ENCODE data around the gene NPIPA5. TPM values are rescaled to one million over a fixed set of nuclear protein-coding genes. Genes with fewer than 3 reads are reported as not detected.
"Not testable (repeated sequence)": the region's sequence is repeated elsewhere in the genome, so short reads cannot be mapped to it uniquely, and the experiment has no call there.

NPIPA5 gene
- total RNA-seq, 2 donors from 2014 or later = 6.5 to 13.2 TPM

- Histone ChIP-seq H3K9me3 (no peaks in the 10 kb centered on the region), H3K36me3 (replicated peaks in 1 of 2; ENCODE audit: insufficient read depth in 1 of 2, low read depth in 2 of 2) (peaks cover 0 to 5% of the 10 kb centered on the region in 2 donors), H3K4me1 (peaks cover 20% of the 10 kb centered on the region), H3K27ac (peak overlapping the region in 1 of 4 donors; percentile 10), H3K4me3 (no peak overlapping the region), H3K27me3 (no peaks in the 10 kb centered on the region)
- intact Hi-C loops (cut with DNase I) = no loop called here
- no peak for ATAC-seq
- WGBS, 2 donors = 92 to 94% methylated on average over 9 of the region's 9 CpGs
- TF ChIP-seq CTCF (IDR thresholded peaks at IDR 0.05) (no peak), POLR2A (IDR thresholded peaks at IDR 0.05) (no peak)
- DNase-seq = no peak
Measured at GRCh38 chr16:15403392-15403995, 25.4 kb upstream of the NPIPA5 start.

- peaks cover 0 to 5% of the 10 kb centered on the region in 2 donors for H3K36me3 ChIP-seq (replicated peaks in 1 of 2; ENCODE audit: insufficient read depth in 1 of 2, low read depth in 2 of 2)
- no peak overlapping the region for H3K27ac ChIP-seq
- no peak for ATAC-seq
- TF ChIP-seq CTCF (IDR thresholded peaks at IDR 0.05) (no peak), POLR2A (IDR thresholded peaks at IDR 0.05) (no peak)
- H3K9me3 ChIP-seq = no peaks in the 10 kb centered on the region
- no peak overlapping the region for H3K4me3 ChIP-seq
- WGBS, 2 donors = 65 to 73% methylated on average over 3 of the region's 3 CpGs
- no peaks in the 10 kb centered on the region for H3K27me3 ChIP-seq
- intact Hi-C loops (cut with DNase I) = no loop called here
- H3K4me1 ChIP-seq = peaks cover 34% of the 10 kb centered on the region
- no peak for DNase-seq
Measured at GRCh38 chr16:15401972-15402371, 23.9 kb upstream of the NPIPA5 start.

- 90 to 93% methylated on average over 6 of the region's 6 CpGs for WGBS, 2 donors
Measured at GRCh38 chr16:15400314-15400713, 22.2 kb upstream of the NPIPA5 start.

GRCh38 chr16:15399317-15399716, 21.2 kb upstream of the NPIPA5 start:
- TF ChIP-seq CTCF (IDR thresholded peaks at IDR 0.05) (no peak), POLR2A (IDR thresholded peaks at IDR 0.05) (no peak)
- Histone ChIP-seq H3K4me3 (no peak overlapping the region), H3K27ac (peak overlapping the region; percentile 61 to 97 (median 96)), H3K9me3 (no peaks in the 10 kb centered on the region), H3K27me3 (no peaks in the 10 kb centered on the region), H3K36me3 (replicated peaks in 1 of 2; ENCODE audit: insufficient read depth in 1 of 2, low read depth in 2 of 2) (peaks cover 0 to 5% of the 10 kb centered on the region in 2 donors), H3K4me1 (peaks cover 37% of the 10 kb centered on the region)
- DNase-seq = no peak
- intact Hi-C loops (cut with DNase I) = no loop called here
- WGBS, 2 donors = 24 to 34% methylated on average over 3 of the region's 3 CpGs
- ATAC-seq = no peak

More at GRCh38 chr16:15400314-15400713, 22.2 kb upstream of the NPIPA5 start:
- Histone ChIP-seq H3K27ac (peak overlapping the region in 1 of 4 donors; percentile 11), H3K4me1 (peaks cover 34% of the 10 kb centered on the region)
- H3K9me3 ChIP-seq; DNase-seq; H3K36me3 ChIP-seq (replicated peaks in 1 of 2; ENCODE audit: insufficient read depth in 1 of 2, low read depth in 2 of 2); intact Hi-C loops (cut with DNase I); H3K4me3 ChIP-seq; ATAC-seq; H3K27me3 ChIP-seq: not testable (repeated sequence)

- H3K27ac ChIP-seq = peak overlapping the region; percentile 61 to 97 (median 96)
- intact Hi-C loops (cut with DNase I) = no loop called here
- DNase-seq (peak; percentile 64 to 88 (median 69)), ATAC-seq (peak; percentile 81)
- H3K27me3 ChIP-seq = no peaks in the 10 kb centered on the region
- 30 to 32% methylated on average over 14 of the region's 14 CpGs for WGBS, 2 donors
- H3K36me3 ChIP-seq (replicated peaks in 1 of 2; ENCODE audit: insufficient read depth in 1 of 2, low read depth in 2 of 2) = peaks cover 0 to 5% of the 10 kb centered on the region in 2 donors
- H3K4me3 ChIP-seq = no peak overlapping the region
- H3K4me1 ChIP-seq = peaks cover 37% of the 10 kb centered on the region
- no peaks in the 10 kb centered on the region for H3K9me3 ChIP-seq
- TF ChIP-seq POLR2A (IDR thresholded peaks at IDR 0.05) = peak in 2 of 3 donors; percentile 48 to 49
- TF ChIP-seq CTCF (IDR thresholded peaks at IDR 0.05) = no peak
Measured at GRCh38 chr16:15398618-15399316, 20.7 kb upstream of the NPIPA5 start.

Data from body of pancreas (tissue), 4 donors.